OCI-M1 (cell line): ENCODE results near the gene RDH13.
"Not testable (repeated sequence)": the region's sequence is repeated elsewhere in the genome, so short reads cannot be mapped to it uniquely, and the experiment has no call there.

ENCODE experiments used
- DNase-seq: peaks from one replicate; lab custom pipeline; 2025; lab: John Stamatoyannopoulos, UW

RDH13 gene

DNA sequence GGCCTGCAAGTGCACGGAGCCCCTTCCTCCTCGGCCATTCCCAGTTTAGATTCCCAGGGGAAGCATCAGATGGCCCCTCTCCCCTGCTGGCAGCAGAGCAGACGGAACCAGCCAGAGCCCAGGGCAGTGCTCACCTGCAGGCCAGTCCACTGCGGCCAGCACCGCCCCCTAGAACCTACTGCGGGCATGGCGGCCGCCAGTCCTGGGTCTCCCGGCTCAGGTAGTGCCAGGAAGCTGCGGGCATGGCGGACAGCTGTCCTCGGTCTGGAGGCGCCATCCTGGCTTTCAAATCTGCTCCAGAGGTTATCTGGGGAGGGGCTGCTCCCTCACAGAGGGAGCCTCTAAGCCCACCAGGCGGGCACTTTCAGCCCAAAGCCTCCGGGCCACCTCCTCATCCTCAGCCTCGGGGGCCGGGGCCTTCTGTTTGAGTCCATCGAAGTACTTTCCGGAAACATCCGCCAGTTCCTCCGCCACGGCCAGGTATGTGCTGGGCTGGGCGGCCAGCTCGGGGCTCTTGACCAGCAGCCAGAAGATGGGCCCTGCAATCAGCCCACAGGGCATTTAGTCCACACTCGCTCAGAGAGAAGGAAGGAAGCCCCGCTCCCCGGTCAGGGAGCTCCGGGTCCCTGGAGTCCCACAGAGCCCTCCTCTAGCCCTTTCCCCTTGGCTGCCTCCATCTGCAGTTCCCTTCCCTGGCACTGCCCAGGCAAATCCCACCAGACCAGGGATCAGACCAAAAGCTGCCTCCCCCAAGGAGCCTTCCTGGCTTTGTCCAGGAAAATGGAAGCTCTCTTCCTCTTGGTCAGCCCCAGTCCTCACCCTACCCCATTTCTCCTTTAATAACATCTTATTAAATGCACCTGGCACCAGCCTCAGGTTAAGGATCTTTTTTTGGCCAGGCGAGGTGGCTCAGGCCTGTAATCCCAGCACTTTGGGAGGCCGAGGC lies 17.9 kb downstream of the RDH13 start:
- no peak for DNase-seq

- no peak for DNase-seq
Observed at GRCh38 chr19:55044286-55044685, 18.7 kb downstream of the RDH13 start.

GRCh38 chr19:55042688-55043087 lies 20.3 kb downstream of the RDH13 start:
- no peak for DNase-seq

DNA sequence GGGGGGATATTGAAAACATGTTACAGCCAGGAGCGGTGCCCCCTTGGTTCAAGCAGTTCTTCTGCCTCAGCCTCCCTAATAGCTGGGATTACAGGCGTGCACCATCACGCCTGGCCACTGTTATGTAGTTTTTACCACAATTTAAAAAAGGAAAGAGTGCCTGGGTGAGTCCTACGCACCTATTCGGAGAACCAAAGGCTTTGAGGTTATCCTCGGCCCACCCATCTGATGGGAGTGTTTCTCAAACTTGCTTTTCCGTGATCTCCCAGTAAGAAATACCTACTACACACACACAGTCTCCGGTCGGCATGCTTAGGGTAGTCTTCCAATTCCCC lies 20.6 kb downstream of the RDH13 start:
- DNase-seq = no peak

DNA sequence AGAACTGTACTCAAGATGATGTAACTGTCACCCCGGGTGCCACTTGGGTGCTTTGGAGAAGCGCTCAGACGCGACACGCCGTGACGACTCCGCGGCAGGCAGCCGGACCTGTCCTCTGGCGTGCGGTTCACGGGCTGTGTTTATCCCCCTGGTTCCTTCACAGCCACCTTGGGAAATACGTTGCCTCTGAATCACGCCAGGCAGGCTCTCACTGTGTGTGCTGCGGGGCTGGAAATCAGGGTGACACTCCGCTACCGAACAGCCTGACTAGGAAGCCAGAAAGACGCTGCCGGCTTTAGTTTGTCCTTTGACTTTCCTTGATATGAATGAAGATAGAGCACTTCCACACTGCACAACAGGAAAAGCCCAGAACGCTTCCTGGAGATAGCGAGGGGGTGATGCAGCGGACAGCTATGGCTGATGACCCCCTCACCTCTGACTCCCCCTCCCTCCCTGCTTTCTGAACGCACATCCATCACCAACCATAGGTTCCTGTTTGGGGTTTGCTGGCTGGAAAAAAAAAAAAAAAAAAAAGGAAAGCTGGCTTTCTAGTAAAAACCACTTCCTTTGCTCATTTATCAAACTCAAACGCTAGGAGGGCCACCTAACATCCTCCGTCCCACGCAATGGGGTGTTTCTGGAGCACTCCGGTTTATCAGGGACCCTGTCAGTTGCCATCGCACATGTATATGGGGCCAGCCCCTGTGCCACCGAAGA lies 21.2 kb downstream of the RDH13 start:
- DNase-seq = no peak

DNA sequence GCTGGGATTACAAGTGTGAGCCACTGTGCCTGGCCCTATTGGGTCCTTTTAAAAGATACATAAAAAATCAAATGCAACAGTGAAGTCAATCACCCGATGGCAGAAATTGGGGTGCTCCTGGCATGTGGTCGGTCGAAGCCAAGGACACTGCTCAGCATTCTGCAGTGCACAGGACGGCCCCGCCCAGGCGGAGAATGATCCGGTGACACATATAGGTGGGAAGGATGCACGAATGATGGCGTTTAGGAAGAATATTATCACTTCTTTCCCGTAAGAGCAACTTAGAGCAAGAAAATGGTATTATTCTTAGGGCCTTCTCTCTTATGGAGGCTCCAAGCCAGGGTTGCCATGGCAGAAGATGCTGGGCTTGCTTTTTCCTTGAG lies 21.7 kb downstream of the RDH13 start:
- no peak for DNase-seq

DNA sequence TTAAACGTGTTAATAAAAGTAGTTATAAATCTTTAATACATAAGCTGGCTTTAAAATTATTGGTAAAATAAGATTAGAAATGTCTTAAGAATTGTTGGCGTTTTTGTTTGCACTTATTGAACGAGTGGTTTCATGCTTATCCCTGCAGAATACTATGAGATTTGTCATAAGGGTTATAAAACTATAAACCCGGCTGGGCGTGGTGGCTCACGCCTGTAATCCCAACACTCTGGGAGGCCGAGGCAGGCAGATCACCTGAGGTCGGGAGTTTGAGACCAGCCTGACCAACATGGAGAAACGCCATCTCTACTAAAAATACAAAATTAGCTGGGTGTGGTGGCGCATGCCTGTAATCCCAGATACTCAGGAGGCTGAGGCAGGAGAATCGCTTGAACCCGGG lies 22.3 kb downstream of the RDH13 start:
- DNase-seq = not testable (repeated sequence)

DNA sequence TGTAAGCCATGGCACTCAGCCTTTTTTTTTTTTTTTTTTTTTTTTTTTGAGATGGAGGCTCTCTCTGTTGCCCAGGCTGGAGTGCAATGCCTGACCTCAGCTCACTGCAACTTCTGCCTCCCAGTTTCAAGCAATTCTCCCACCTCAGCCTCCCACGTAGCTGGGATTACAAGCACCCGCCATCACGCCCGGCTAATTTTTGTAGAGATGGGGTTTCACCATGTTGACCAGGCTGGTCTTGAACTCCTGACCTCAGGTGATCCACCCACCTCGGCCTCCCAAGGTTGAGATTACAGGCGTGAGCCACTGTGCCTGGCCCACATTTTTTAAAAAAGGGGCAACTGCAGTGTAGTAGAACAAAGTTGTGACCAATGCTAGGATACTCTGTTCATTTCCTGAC lies 25.3 kb downstream of the RDH13 start:
- not testable (repeated sequence) for DNase-seq

DNA sequence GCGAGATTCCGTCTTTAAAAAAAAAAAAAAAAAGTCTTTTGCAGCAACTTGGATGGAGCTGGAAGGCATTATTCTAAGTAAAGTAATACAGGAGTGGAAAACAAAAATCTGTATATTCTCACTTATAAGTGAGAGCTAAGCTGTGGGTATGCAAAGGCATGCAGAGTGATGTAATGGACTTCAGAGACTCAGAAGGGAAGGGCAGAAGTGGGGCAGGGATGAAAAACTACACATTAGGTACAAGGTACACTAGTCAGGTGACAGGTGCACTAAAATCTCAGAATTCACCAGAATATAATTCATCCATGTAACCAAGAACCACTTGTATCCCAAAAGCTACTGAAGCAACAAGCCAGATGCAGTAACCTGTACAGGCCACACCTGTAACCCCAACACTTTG lies 26.9 kb downstream of the RDH13 start:
- DNase-seq = no peak

- DNase-seq = no peak
Observed at GRCh38 chr19:55034751-55035150, 28.2 kb downstream of the RDH13 start.

GRCh38 chr19:55032976-55033643 lies 29.8 kb downstream of the RDH13 start:
- not testable (repeated sequence) for DNase-seq

GRCh38 chr19:55032170-55032800 lies 30.7 kb downstream of the RDH13 start:
- DNase-seq = no peak

- no peak for DNase-seq
Observed at GRCh38 chr19:55031178-55031577, 31.8 kb downstream of the RDH13 start.

DNA sequence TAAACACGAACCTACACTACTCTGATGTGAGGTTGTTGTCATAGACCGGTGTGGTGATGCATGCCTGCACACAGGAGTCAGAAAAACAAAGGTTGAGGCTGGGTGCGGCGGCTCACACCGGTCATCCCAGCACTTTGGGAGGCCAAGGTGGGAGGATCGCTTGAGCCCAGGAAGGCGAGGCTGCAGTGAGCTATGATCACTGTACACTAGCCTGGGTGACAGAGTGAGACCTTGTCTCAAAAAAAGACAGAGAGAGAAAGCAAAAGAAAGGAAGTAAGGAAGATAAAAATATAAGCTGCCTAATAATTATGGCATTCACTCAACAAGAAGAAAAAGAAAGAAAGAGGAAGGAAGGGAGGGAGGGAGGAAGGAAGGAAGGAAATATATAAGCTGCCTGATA lies 34.2 kb downstream of the RDH13 start:
- no peak for DNase-seq

DNA sequence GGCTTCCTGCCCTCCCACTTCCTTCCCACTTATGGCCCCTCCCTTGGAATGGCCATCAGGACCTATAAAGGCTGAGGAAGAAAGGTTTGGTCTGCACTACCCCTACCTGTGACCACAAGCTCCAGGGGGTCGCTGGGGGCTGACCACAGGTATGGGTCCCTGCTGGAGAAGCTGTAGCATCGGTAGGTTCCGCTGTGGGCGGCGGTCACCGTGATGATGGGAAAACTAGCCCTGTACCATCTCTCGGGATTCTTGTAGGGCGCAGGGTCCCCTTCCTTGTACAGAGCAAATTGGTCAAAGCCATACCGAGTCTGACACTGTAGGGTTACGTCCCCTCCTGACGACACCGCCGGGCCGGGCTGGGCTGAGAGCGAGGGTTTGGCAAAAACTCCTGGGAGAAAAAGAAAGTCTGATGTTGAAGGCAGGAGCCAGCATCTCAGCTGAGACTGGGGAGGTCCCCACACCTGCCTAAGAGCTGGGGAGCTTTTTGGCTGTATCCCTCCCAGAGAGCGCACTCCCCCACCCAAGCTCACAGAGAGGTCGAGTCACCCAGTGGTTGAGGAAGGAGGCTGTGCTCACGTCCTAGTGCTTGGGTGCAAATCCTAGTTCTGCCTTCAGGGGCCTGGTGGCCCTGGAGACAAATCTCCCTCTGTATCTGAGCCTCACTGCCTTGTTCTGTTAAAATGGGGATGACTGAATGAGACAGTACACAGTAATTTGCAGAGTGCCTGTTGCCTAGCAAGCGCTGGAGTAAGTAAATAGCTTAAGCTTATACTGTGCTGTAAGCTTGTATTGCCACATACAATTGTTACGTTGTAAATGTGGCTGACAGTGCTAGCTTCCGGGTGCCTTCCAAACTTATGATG lies 35.2 kb downstream of the RDH13 start:
- DNase-seq = no peak

GRCh38 chr19:55027140-55027471 lies 35.8 kb downstream of the RDH13 start:
- DNase-seq = not testable (repeated sequence)

DNA sequence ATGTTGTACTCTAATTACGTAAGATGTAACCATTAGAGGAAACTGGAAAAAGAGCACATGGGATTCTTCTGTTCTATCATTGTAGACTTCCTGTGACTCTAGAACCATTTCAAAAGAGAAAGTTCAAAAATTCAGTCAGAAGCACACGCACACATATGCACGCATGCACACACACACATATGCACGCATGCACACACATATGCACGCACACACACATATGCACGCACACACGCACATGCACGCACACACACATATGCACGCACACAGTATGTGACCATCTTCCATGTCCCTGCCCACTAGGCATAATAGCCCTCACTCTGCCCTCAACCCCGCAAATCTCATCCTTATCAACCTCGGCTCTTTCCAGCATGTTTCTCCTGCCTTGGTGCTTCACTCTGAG lies 38.8 kb downstream of the RDH13 start:
- DNase-seq = no peak

GRCh38 chr19:55020351-55020750 lies 42.6 kb downstream of the RDH13 start:
- not testable (repeated sequence) for DNase-seq

DNA sequence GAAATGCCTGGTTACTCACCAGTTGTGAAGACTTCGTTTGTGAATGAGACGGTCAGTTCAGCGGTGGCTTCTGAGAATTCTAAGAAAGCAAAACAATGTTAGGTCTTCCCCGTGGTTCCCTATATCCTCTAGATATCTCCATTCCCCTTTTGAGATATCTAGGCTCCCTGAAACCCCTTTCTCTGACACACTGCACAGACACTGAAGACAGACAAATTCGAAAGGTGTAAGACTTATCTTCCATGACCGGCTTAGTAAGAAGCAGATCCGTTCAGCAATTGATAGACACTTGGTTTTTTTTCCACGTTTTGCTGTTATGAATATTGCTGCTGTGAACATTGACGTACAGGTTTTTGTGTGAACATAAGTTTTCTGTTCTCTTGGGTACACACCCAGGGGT lies 44.3 kb downstream of the RDH13 start:
- no peak for DNase-seq

DNA sequence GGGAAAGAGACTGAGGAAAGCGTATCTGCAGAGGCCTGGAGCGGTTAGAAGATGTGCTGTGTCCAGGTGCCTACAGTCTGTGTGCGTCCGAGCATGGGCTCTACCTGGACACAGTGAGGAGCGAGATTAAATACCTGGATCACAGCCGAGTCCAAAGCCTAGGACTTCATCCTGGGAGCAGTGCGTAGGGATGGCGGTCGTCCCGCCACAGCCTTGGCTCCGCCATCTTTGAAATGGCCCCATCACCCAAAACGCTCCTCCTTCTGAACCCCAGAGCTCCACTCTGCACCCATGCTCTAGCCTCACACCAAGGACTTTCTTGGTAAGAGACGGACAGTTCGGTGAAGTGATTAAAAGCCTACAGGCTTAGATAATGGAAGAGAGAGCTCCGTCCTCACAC lies 44.7 kb downstream of the RDH13 start:
- no peak for DNase-seq

DNA sequence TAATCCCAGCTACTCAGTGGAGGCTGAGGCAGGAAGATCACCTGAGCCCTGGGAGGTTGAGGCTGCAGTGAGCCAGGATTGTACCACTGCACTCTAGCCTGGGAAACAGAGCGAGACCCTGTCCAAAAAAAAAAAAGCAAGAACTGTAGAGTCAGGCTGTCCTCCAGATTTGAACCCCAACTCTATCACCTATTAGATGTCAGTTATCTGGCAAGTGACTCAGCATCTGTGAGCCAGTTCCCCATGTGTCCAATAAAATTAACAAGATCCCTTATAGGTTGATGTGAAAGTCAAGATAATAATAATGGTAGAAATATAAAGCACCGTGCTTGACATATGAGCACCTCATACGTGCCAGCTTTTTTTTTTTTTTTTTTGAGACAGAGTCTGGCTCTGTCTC lies 46.9 kb downstream of the RDH13 start:
- no peak for DNase-seq

- DNase-seq = no peak
Observed at GRCh38 chr19:55015126-55015525, 47.8 kb downstream of the RDH13 start.
